ENCODE results near the gene SH3RF3.

The SH3RF3 gene

GRCh38 chr2:109480486-109481195, 351.6 kb downstream of the SH3RF3 start:
- H3K4me3 ChIP-seq (ENCODE audit: low read depth, low read length) = no peak overlapping the region
- no peak for TF ChIP-seq CTCF (IDR thresholded peaks at IDR 0.05; ENCODE audit: borderline replicate concordance, insufficient read depth, low read depth, low read length)

- H3K4me3 ChIP-seq (ENCODE audit: low read depth, low read length) = no peak overlapping the region
- no peak for TF ChIP-seq CTCF (IDR thresholded peaks at IDR 0.05; ENCODE audit: borderline replicate concordance, insufficient read depth, low read depth, low read length)
Measured at GRCh38 chr2:109481196-109481555, 352.2 kb downstream of the SH3RF3 start.

- no peak for TF ChIP-seq CTCF (IDR thresholded peaks at IDR 0.05; ENCODE audit: borderline replicate concordance, insufficient read depth, low read depth, low read length)
- H3K4me3 ChIP-seq (ENCODE audit: low read depth, low read length) = no peak overlapping the region
Measured at GRCh38 chr2:109481599-109481998, 352.6 kb downstream of the SH3RF3 start.

GRCh38 chr2:109482361-109482861, 353.4 kb downstream of the SH3RF3 start:
- no peak overlapping the region for H3K4me3 ChIP-seq (ENCODE audit: low read depth, low read length)
- TF ChIP-seq CTCF (IDR thresholded peaks at IDR 0.05; ENCODE audit: borderline replicate concordance, insufficient read depth, low read depth, low read length) = no peak

- no peak overlapping the region for H3K4me3 ChIP-seq (ENCODE audit: low read depth, low read length)
- no peak for TF ChIP-seq CTCF (IDR thresholded peaks at IDR 0.05; ENCODE audit: borderline replicate concordance, insufficient read depth, low read depth, low read length)
Measured at GRCh38 chr2:109486711-109487535, 357.9 kb downstream of the SH3RF3 start.

- TF ChIP-seq CTCF (IDR thresholded peaks at IDR 0.05; ENCODE audit: borderline replicate concordance, insufficient read depth, low read depth, low read length) = no peak
- no peak overlapping the region for H3K4me3 ChIP-seq (ENCODE audit: low read depth, low read length)
Measured at GRCh38 chr2:109487536-109487869, 358.5 kb downstream of the SH3RF3 start.
